ENCODE measurements around the gene FGF5.

FGF5 gene

DNA sequence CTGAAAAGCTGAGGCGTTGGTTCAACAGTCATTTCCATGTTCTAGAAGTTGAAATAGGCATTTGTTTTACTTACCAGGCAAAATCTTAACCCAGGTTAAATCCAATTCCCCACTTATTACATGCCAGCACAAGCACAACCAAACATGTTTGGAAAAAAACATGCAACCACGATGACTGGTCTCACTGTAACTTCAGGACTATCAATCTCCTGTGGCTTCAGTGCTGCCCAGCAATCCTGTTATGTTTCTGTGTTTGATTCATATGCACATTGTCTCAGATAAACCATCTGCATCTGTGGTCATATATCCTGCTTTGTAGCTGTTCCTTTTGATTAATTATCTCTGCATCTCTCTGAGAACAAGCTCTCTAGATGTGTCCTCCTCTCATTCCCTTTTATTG, 40.9 kb upstream of the FGF5 start:
- Histone ChIP-seq H3K9ac (ENCODE audit: low read length) (no peak overlapping the region), H4K91ac (ENCODE audit: low read depth, low read length) (no peak overlapping the region), H3K27ac (ENCODE audit: low read depth, low read length) (no peak overlapping the region), H4K12ac (ENCODE audit: low read depth, low read length) (no peak overlapping the region), H3K27me3 (ENCODE audit: insufficient read depth, low read length) (no peaks in the 10 kb centered on the region), H3K4ac (ENCODE audit: low read depth, low read length) (no peak overlapping the region), H2BK120ac (ENCODE audit: insufficient read depth, low read length, poor library complexity) (no peak overlapping the region), H3K4me1 (ENCODE audit: control insufficient read depth in 1 of 2, insufficient read depth in 2 of 2, low read length in 2 of 2) (no peaks in the 10 kb centered on the region), H3K18ac (ENCODE audit: low read length) (no peak overlapping the region), H2BK5ac (ENCODE audit: low read depth, low read length, poor library complexity) (no peak overlapping the region), H3K79me2 (ENCODE audit: control insufficient read depth, insufficient read depth, low read length, poor library complexity) (no peaks in the 10 kb centered on the region), H2AK5ac (ENCODE audit: low read length) (no peak overlapping the region), H3K23ac (ENCODE audit: low read length) (no peak overlapping the region), H2BK12ac (ENCODE audit: low read length) (no peak overlapping the region), H3K4me2 (ENCODE audit: low read length) (no peak overlapping the region), H3K9me3 (ENCODE audit: insufficient read depth, low read depth, low read length) (no peaks in the 10 kb centered on the region), H3K36me3 (ENCODE audit: control insufficient read depth in 1 of 2, insufficient read depth in 2 of 2, low read length in 2 of 2) (no peaks in the 10 kb centered on the region), H2AFZ (ENCODE audit: insufficient read depth, low read length, poor library complexity) (no peak overlapping the region), H3K4me3 (ENCODE audit: low read depth, low read length) (no peak overlapping the region), H3K14ac (ENCODE audit: low read length) (no peak overlapping the region), H3K79me1 (ENCODE audit: low read length) (no peaks in the 10 kb centered on the region), H4K8ac (ENCODE audit: low read depth, low read length) (no peak overlapping the region)
- DNase-seq = no peak
- WGBS (ENCODE audit: extremely low coverage, insufficient coverage, insufficient read length) = no CpG with 5 or more reads among the region's 2 CpGs

DNA sequence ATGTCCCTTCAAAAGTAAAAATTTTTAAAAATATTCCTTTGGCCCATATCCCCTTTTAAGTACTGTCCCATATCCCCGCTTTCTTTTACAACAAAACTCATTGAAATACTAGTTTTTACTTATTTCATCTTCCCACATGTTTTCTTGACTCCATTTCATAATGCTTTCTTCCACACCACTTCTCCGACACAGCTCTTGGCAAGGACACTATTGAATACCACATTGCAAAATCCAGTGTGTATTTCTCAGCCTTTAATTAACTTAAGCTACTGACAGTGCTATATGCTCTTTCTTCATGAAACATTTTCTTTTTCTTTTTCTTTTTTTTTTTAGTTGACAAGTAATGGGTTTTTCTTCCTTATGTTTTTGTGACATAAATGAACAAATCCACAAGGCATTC, 40.4 kb upstream of the FGF5 start:
- Histone ChIP-seq H4K12ac (ENCODE audit: low read depth, low read length) (no peak overlapping the region), H3K36me3 (ENCODE audit: control insufficient read depth in 1 of 2, insufficient read depth in 2 of 2, low read length in 2 of 2) (no peaks in the 10 kb centered on the region), H2BK5ac (ENCODE audit: low read depth, low read length, poor library complexity) (no peak overlapping the region), H3K23ac (ENCODE audit: low read length) (no peak overlapping the region), H3K27ac (ENCODE audit: low read depth, low read length) (no peak overlapping the region), H3K4ac (ENCODE audit: low read depth, low read length) (no peak overlapping the region), H2BK12ac (ENCODE audit: low read length) (no peak overlapping the region), H4K91ac (ENCODE audit: low read depth, low read length) (no peak overlapping the region), H3K79me1 (ENCODE audit: low read length) (no peaks in the 10 kb centered on the region), H3K14ac (ENCODE audit: low read length) (no peak overlapping the region), H2AK5ac (ENCODE audit: low read length) (no peak overlapping the region), H3K4me3 (ENCODE audit: low read depth, low read length) (no peak overlapping the region), H3K4me2 (ENCODE audit: low read length) (no peak overlapping the region), H3K27me3 (ENCODE audit: insufficient read depth, low read length) (no peaks in the 10 kb centered on the region), H4K8ac (ENCODE audit: low read depth, low read length) (no peak overlapping the region), H3K4me1 (ENCODE audit: control insufficient read depth in 1 of 2, insufficient read depth in 2 of 2, low read length in 2 of 2) (no peaks in the 10 kb centered on the region), H3K79me2 (ENCODE audit: control insufficient read depth, insufficient read depth, low read length, poor library complexity) (no peaks in the 10 kb centered on the region), H2AFZ (ENCODE audit: insufficient read depth, low read length, poor library complexity) (no peak overlapping the region), H2BK120ac (ENCODE audit: insufficient read depth, low read length, poor library complexity) (no peak overlapping the region), H3K18ac (ENCODE audit: low read length) (no peak overlapping the region), H3K9me3 (ENCODE audit: insufficient read depth, low read depth, low read length) (no peaks in the 10 kb centered on the region), H3K9ac (ENCODE audit: low read length) (no peak overlapping the region)
- no CpG with 5 or more reads among the region's 2 CpGs for WGBS (ENCODE audit: extremely low coverage, insufficient coverage, insufficient read length)
- no peak for DNase-seq

DNA sequence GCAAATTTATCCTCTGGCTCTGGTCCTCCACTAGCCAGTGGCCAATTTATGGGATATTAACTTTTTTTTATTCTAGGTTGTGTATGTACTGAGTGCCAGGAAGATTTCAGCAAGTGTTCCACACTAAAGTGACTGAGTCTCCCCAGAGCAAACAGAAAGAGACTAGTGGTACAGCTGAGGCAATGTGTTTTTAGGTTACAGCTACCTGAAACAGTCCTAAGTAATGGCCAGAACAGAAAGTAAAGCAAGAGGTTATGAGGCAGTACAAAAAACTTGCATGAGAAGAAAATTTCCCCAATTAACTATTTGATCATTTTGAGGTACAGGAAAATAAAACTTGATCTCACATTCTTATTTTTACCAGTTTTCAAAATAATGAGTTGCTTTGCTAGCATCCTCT, 38.0 kb upstream of the FGF5 start:
- Histone ChIP-seq H4K91ac (ENCODE audit: low read depth, low read length) (no peak overlapping the region), H3K4ac (ENCODE audit: low read depth, low read length) (no peak overlapping the region), H2AK5ac (ENCODE audit: low read length) (no peak overlapping the region), H3K27me3 (ENCODE audit: insufficient read depth, low read length) (no peaks in the 10 kb centered on the region), H3K18ac (ENCODE audit: low read length) (no peak overlapping the region), H3K14ac (ENCODE audit: low read length) (no peak overlapping the region), H3K4me2 (ENCODE audit: low read length) (no peak overlapping the region), H3K27ac (ENCODE audit: low read depth, low read length) (no peak overlapping the region), H3K9me3 (ENCODE audit: insufficient read depth, low read depth, low read length) (no peaks in the 10 kb centered on the region), H2AFZ (ENCODE audit: insufficient read depth, low read length, poor library complexity) (no peak overlapping the region), H3K79me2 (ENCODE audit: control insufficient read depth, insufficient read depth, low read length, poor library complexity) (no peaks in the 10 kb centered on the region), H3K9ac (ENCODE audit: low read length) (no peak overlapping the region), H2BK12ac (ENCODE audit: low read length) (no peak overlapping the region), H4K12ac (ENCODE audit: low read depth, low read length) (no peak overlapping the region), H3K36me3 (ENCODE audit: control insufficient read depth in 1 of 2, insufficient read depth in 2 of 2, low read length in 2 of 2) (no peaks in the 10 kb centered on the region), H2BK120ac (ENCODE audit: insufficient read depth, low read length, poor library complexity) (no peak overlapping the region), H3K23ac (ENCODE audit: low read length) (no peak overlapping the region), H2BK5ac (ENCODE audit: low read depth, low read length, poor library complexity) (no peak overlapping the region), H4K8ac (ENCODE audit: low read depth, low read length) (no peak overlapping the region), H3K4me1 (ENCODE audit: control insufficient read depth in 1 of 2, insufficient read depth in 2 of 2, low read length in 2 of 2) (no peaks in the 10 kb centered on the region), H3K4me3 (ENCODE audit: low read depth, low read length) (no peak overlapping the region), H3K79me1 (ENCODE audit: low read length) (no peaks in the 10 kb centered on the region)
- no peak for DNase-seq

DNA sequence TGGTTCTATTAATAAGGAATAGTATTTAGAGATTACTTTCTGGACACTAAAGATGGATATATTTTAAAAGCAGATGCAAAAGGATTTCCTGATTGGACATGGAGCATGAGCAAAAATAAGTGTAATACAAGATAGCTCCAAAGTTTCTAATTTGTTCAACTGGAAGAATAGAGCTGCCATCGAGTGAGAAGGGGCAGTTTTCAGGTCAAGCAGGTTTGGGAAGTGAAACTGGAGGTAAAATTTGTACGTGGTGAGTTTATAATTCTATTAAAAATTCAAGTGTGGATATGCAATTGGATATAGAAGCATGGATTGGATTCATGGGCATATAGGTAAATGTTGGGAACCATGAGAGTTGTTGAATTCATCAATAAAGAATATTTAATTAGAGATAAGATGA, 37.3 kb upstream of the FGF5 start:
- DNase-seq = no peak
- H2BK120ac ChIP-seq (ENCODE audit: insufficient read depth, low read length, poor library complexity) = no peak overlapping the region
- H3K18ac ChIP-seq (ENCODE audit: low read length) = no peak overlapping the region
- no peak overlapping the region for H3K4me3 ChIP-seq (ENCODE audit: low read depth, low read length)
- no peak overlapping the region for H3K14ac ChIP-seq (ENCODE audit: low read length)
- no peaks in the 10 kb centered on the region for H3K9me3 ChIP-seq (ENCODE audit: insufficient read depth, low read depth, low read length)
- H2BK5ac ChIP-seq (ENCODE audit: low read depth, low read length, poor library complexity) = no peak overlapping the region
- no peak overlapping the region for H4K8ac ChIP-seq (ENCODE audit: low read depth, low read length)
- H4K12ac ChIP-seq (ENCODE audit: low read depth, low read length) = no peak overlapping the region
- no peaks in the 10 kb centered on the region for H3K79me2 ChIP-seq (ENCODE audit: control insufficient read depth, insufficient read depth, low read length, poor library complexity)
- H3K27me3 ChIP-seq (ENCODE audit: insufficient read depth, low read length) = no peaks in the 10 kb centered on the region
- H2BK12ac ChIP-seq (ENCODE audit: low read length) = no peak overlapping the region
- no peaks in the 10 kb centered on the region for H3K36me3 ChIP-seq (ENCODE audit: control insufficient read depth in 1 of 2, insufficient read depth in 2 of 2, low read length in 2 of 2)
- H3K9ac ChIP-seq (ENCODE audit: low read length) = no peak overlapping the region
- H3K4ac ChIP-seq (ENCODE audit: low read depth, low read length) = no peak overlapping the region
- no peak overlapping the region for H4K91ac ChIP-seq (ENCODE audit: low read depth, low read length)
- no peak overlapping the region for H2AFZ ChIP-seq (ENCODE audit: insufficient read depth, low read length, poor library complexity)
- no peaks in the 10 kb centered on the region for H3K79me1 ChIP-seq (ENCODE audit: low read length)
- WGBS (ENCODE audit: extremely low coverage, insufficient coverage, insufficient read length) = no CpG with 5 or more reads among the region's 2 CpGs
- H3K27ac ChIP-seq (ENCODE audit: low read depth, low read length) = no peak overlapping the region
- no peak overlapping the region for H2AK5ac ChIP-seq (ENCODE audit: low read length)
- no peak overlapping the region for H3K4me2 ChIP-seq (ENCODE audit: low read length)
- no peaks in the 10 kb centered on the region for H3K4me1 ChIP-seq (ENCODE audit: control insufficient read depth in 1 of 2, insufficient read depth in 2 of 2, low read length in 2 of 2)
- H3K23ac ChIP-seq (ENCODE audit: low read length) = no peak overlapping the region

DNA sequence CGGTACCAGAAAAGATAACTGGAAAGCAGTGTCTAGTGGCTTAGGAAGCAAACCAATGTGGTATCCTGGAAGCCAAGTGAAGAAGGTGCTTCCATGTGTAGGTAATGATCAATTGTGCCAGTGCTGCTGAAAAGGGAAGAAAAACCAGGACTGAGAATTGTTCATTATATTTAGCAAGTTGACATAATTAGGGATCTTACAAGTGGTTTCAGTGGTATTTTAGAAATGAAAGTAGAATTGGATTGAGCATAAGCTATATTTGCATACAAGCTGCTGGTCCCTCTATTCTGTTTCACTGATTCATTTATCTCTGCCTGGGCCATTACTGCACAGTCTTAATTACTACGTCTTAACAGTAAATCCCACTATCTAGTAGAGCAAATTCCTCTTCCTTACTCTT, 36.9 kb upstream of the FGF5 start:
- H4K91ac ChIP-seq (ENCODE audit: low read depth, low read length) = no peak overlapping the region
- H3K14ac ChIP-seq (ENCODE audit: low read length) = no peak overlapping the region
- no peak overlapping the region for H2BK12ac ChIP-seq (ENCODE audit: low read length)
- H2BK120ac ChIP-seq (ENCODE audit: insufficient read depth, low read length, poor library complexity) = no peak overlapping the region
- no peaks in the 10 kb centered on the region for H3K27me3 ChIP-seq (ENCODE audit: insufficient read depth, low read length)
- no peak overlapping the region for H3K4me3 ChIP-seq (ENCODE audit: low read depth, low read length)
- no peak overlapping the region for H2AFZ ChIP-seq (ENCODE audit: insufficient read depth, low read length, poor library complexity)
- no peak overlapping the region for H3K4me2 ChIP-seq (ENCODE audit: low read length)
- H3K79me2 ChIP-seq (ENCODE audit: control insufficient read depth, insufficient read depth, low read length, poor library complexity) = no peaks in the 10 kb centered on the region
- DNase-seq = no peak
- no peak overlapping the region for H3K9ac ChIP-seq (ENCODE audit: low read length)
- H3K9me3 ChIP-seq (ENCODE audit: insufficient read depth, low read depth, low read length) = no peaks in the 10 kb centered on the region
- no CpG with 5 or more reads among the region's 2 CpGs for WGBS (ENCODE audit: extremely low coverage, insufficient coverage, insufficient read length)
- no peak overlapping the region for H2BK5ac ChIP-seq (ENCODE audit: low read depth, low read length, poor library complexity)
- H3K18ac ChIP-seq (ENCODE audit: low read length) = no peak overlapping the region
- H3K4me1 ChIP-seq (ENCODE audit: control insufficient read depth in 1 of 2, insufficient read depth in 2 of 2, low read length in 2 of 2) = no peaks in the 10 kb centered on the region
- no peaks in the 10 kb centered on the region for H3K79me1 ChIP-seq (ENCODE audit: low read length)
- H3K23ac ChIP-seq (ENCODE audit: low read length) = no peak overlapping the region
- H2AK5ac ChIP-seq (ENCODE audit: low read length) = no peak overlapping the region
- H4K12ac ChIP-seq (ENCODE audit: low read depth, low read length) = no peak overlapping the region
- H3K36me3 ChIP-seq (ENCODE audit: control insufficient read depth in 1 of 2, insufficient read depth in 2 of 2, low read length in 2 of 2) = no peaks in the 10 kb centered on the region
- no peak overlapping the region for H3K4ac ChIP-seq (ENCODE audit: low read depth, low read length)
- no peak overlapping the region for H3K27ac ChIP-seq (ENCODE audit: low read depth, low read length)
- no peak overlapping the region for H4K8ac ChIP-seq (ENCODE audit: low read depth, low read length)

Data from trophoblast cell (in vitro differentiated cells and primary cell).